Lower lobe of right lung (tissue), 2 donors: ENCODE data around the gene MTUS2. TPM values are rescaled to one million over a fixed set of nuclear protein-coding genes. Genes with fewer than 3 reads are reported as not detected.

ENCODE experiments used
- ATAC-seq, 2 donors: fragments of 200-7000 bp; cut with Tn5 transposase; one replicate each; pipeline ENCODE4 v1.9.1; 2020 to 2022; ENCODE audit warnings: mild to moderate bottlenecking in 2 of 2, moderate library complexity in 2 of 2
- DNase-seq: peaks from one replicate; pipeline ENCODE4 v3.0.0-alpha.2; 2020
- H3K27ac ChIP-seq: fragments of 200-600 bp; one replicate; pipeline ENCODE4 v1.8.0; 2022
- H3K27me3 ChIP-seq: fragments of 200-600 bp; one replicate; pipeline ENCODE4 v1.8.0; 2022; ENCODE audit warnings: low read depth
- H3K36me3 ChIP-seq: fragments of 200-600 bp; one replicate; pipeline ENCODE4 v1.8.0; 2022; ENCODE audit warnings: mild to moderate bottlenecking
- H3K4me1 ChIP-seq: fragments of 200-600 bp; one replicate; pipeline ENCODE4 v1.8.0; 2022
- H3K4me3 ChIP-seq: fragments of 200-600 bp; one replicate; pipeline ENCODE4 v1.8.0; 2022; ENCODE audit warnings: mild to moderate bottlenecking
- H3K9me3 ChIP-seq: fragments of 200-600 bp; one replicate; pipeline ENCODE4 v1.8.0; 2022
- intact Hi-C: fragments of 100-400 bp; cut with DNase I; formaldehyde crosslinking; loops from one replicate; pipeline ENCODE4 v1.11.0; 2022
- total RNA-seq: library from RNA; stranded (reverse); fragmentation: NEBNext Ultra II Directional; extraction: Animal tissue kit (Norgen Biotek cat#: 25700); gene quantifications from one replicate; pipeline ENCODE4 v1.2.1, GENCODE V29; 2021
- TF ChIP-seq, protein P1 (sequence below): fragments of 200-600 bp; IDR thresholded peaks from one replicate; pipeline ENCODE4 v1.8.0; 2022; ENCODE audit warnings: antibody characterized with exemption, mild to moderate bottlenecking
- donor health status: DM: no; HTN: yes; CAD: no; lungs with severe emphysema.

The MTUS2 gene
- total RNA-seq, 1 donor from 2014 or later = 0.21 TPM

- Histone ChIP-seq H3K27me3 (no peaks in the 10 kb centered on the region), H3K27ac (no peak overlapping the region), H3K4me3 (no peak overlapping the region), H3K9me3 (no peaks in the 10 kb centered on the region), H3K4me1 (no peaks in the 10 kb centered on the region), H3K36me3 (no peaks in the 10 kb centered on the region)
- TF ChIP-seq, protein P1, sequence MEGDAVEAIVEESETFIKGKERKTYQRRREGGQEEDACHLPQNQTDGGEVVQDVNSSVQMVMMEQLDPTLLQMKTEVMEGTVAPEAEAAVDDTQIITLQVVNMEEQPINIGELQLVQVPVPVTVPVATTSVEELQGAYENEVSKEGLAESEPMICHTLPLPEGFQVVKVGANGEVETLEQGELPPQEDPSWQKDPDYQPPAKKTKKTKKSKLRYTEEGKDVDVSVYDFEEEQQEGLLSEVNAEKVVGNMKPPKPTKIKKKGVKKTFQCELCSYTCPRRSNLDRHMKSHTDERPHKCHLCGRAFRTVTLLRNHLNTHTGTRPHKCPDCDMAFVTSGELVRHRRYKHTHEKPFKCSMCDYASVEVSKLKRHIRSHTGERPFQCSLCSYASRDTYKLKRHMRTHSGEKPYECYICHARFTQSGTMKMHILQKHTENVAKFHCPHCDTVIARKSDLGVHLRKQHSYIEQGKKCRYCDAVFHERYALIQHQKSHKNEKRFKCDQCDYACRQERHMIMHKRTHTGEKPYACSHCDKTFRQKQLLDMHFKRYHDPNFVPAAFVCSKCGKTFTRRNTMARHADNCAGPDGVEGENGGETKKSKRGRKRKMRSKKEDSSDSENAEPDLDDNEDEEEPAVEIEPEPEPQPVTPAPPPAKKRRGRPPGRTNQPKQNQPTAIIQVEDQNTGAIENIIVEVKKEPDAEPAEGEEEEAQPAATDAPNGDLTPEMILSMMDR = no peak
- DNase-seq (no peak), ATAC-seq (no peak)
- intact Hi-C loops = no loop called here
These were observed 559.1 kb downstream of the MTUS2 start for GRCh38 chr13:29379281-29379680.

DNA sequence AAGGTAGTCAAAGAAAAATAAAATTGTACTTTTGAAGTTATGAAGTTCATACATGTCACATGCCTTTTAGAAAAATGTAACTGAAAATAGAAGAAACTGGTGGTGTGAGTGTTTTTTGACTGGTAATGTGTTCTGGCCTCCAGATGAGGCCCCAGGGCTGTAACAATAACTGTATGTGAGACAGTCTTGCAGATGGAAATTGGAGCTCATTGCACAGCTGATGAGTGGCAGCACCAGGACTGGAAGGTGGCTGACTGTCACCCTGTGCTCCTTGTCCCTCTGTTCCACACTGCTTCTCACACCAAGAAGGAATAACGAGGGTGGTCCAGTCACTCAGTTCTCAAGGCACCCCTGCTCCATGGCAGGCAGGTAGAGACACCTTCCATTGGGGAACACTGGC, 559.7 kb downstream of the MTUS2 start:
- Histone ChIP-seq H3K27me3 (no peaks in the 10 kb centered on the region), H3K27ac (no peak overlapping the region), H3K36me3 (no peaks in the 10 kb centered on the region), H3K4me1 (no peaks in the 10 kb centered on the region), H3K9me3 (no peaks in the 10 kb centered on the region), H3K4me3 (no peak overlapping the region)
- ATAC-seq (no peak), DNase-seq (no peak)
- TF ChIP-seq, protein P1 = no peak
- intact Hi-C loops = no loop called here

GRCh38 chr13:29382021-29382420, 561.9 kb downstream of the MTUS2 start:
- no peaks in the 10 kb centered on the region for H3K9me3 ChIP-seq
- no peaks in the 10 kb centered on the region for H3K36me3 ChIP-seq
- intact Hi-C loops = no loop called here
- TF ChIP-seq, protein P1 = no peak
- no peak overlapping the region for H3K27ac ChIP-seq
- no peak for ATAC-seq
- no peaks in the 10 kb centered on the region for H3K27me3 ChIP-seq
- no peak overlapping the region for H3K4me3 ChIP-seq
- no peaks in the 10 kb centered on the region for H3K4me1 ChIP-seq
- no peak for DNase-seq

DNA sequence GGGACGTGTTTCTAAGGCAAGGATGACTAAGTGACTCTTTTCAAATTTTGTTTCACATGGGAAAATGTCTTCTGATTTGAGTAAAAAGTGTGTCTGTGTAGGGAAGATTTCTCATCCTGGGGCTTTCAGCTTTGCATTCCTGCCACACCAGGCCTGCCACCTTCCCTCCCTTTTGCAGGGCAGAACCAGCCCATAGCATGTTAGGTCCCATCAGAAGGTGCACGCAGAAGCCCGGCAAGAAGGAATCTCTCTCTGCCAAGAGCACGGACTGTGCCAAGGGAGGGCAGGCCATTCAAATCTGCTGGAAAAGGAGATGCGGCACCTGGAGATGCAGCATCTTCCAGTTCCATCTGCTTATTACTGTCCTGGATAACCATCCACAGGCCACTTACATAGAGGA, 563.3 kb downstream of the MTUS2 start:
- intact Hi-C loops = no loop called here
- Histone ChIP-seq H3K4me3 (no peak overlapping the region), H3K27ac (no peak overlapping the region), H3K27me3 (no peaks in the 10 kb centered on the region), H3K4me1 (no peaks in the 10 kb centered on the region), H3K36me3 (no peaks in the 10 kb centered on the region), H3K9me3 (no peaks in the 10 kb centered on the region)
- TF ChIP-seq, protein P1 = no peak
- ATAC-seq (no peak), DNase-seq (no peak)

DNA sequence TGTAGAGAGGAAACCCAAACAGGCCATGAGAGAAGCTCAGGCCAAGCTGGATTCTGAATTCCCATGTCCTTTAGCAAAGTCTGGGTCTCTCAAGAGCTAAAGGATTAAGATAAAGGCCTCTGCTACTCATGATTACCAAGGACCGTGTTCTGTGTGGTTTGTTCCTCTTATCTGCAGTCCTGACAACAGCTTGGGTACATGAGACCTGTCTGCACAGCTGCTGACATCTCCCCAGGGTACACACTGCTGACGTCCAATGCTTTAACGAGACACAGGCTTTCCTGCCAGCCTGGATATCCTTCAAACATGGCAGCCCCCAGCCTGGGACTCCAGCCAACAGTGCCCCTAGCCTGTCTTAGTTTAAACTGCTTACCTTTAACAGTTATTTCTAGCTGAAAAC, 564.3 kb downstream of the MTUS2 start:
- H3K27me3 ChIP-seq = no peaks in the 10 kb centered on the region
- ATAC-seq (no peak), DNase-seq (no peak)
- intact Hi-C loops = no loop called here
- H3K4me1 ChIP-seq = no peaks in the 10 kb centered on the region
- no peak overlapping the region for H3K4me3 ChIP-seq
- TF ChIP-seq, protein P1 = no peak
- H3K27ac ChIP-seq = no peak overlapping the region
- H3K9me3 ChIP-seq = no peaks in the 10 kb centered on the region
- H3K36me3 ChIP-seq = no peaks in the 10 kb centered on the region

DNA sequence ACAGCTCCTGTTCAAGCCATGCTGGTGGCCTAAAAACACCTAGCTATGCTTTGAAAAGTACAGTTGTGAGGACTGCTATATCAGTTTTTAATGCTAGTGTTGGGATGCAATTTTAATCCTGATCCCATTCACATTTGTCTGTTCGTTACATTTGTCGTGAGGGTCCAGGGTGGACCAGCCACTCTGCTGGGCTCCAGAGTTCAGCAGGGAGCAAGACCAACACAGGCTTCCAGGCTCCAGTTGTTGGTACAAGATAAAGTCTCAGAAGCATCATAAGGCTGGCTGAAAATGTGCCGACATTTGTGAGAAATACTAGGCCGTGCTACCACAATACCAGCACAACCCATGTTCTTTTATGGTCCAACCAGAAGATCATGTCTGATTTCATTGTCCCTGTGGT, 564.7 kb downstream of the MTUS2 start:
- no peak for ATAC-seq
- intact Hi-C loops = no loop called here
- Histone ChIP-seq H3K4me1 (no peaks in the 10 kb centered on the region), H3K36me3 (no peaks in the 10 kb centered on the region), H3K4me3 (no peak overlapping the region), H3K9me3 (no peaks in the 10 kb centered on the region), H3K27ac (no peak overlapping the region), H3K27me3 (no peaks in the 10 kb centered on the region)
- no peak for DNase-seq
- TF ChIP-seq, protein P1 = no peak
